Thymus (tissue), 11 donors: Measurements from ENCODE around the gene MADD. TPM values are rescaled to one million over a fixed set of nuclear protein-coding genes. Genes with fewer than 3 reads are reported as not detected.

ENCODE experiments used
- DNase-seq, 9 donors: peaks; one replicate each; pipeline ENCODE4 v3.0.0-alpha.2; 2013; ENCODE audit warnings: low spot score in 9 of 9, low read depth in 6 of 9, missing footprints in 1 of 9
- H3K27ac ChIP-seq, 2 donors: one replicate each; pipeline ENCODE4 v1.5.1; 2013; ENCODE audit warnings: control low read depth in 1 of 2, low read depth in 1 of 2, low read length in 1 of 2, mild to moderate bottlenecking in 1 of 2, moderate library complexity in 1 of 2
- H3K27me3 ChIP-seq, 2 donors: one replicate each; pipeline ENCODE4 v1.5.1; 2013; ENCODE audit warnings: low read length in 1 of 2; ENCODE audit not compliant: control insufficient read depth in 2 of 2, insufficient read depth in 1 of 2
- H3K36me3 ChIP-seq, 2 donors: one replicate each; pipeline ENCODE4 v1.5.1; 2013; ENCODE audit warnings: low read length in 1 of 2, mild to moderate bottlenecking in 1 of 2, moderate library complexity in 1 of 2; ENCODE audit not compliant: control insufficient read depth in 2 of 2, insufficient read depth in 2 of 2
- H3K4me1 ChIP-seq, 2 donors: one replicate each; pipeline ENCODE4 v1.5.1; 2013; ENCODE audit warnings: low read length in 2 of 2; ENCODE audit not compliant: control insufficient read depth in 2 of 2, insufficient read depth in 2 of 2
- H3K4me3 ChIP-seq, 2 donors: one replicate each; pipeline ENCODE4 v1.5.1; 2013; ENCODE audit warnings: low read length in 2 of 2, control low read depth in 1 of 2, mild to moderate bottlenecking in 1 of 2
- H3K9me3 ChIP-seq, 2 donors: one replicate each; pipeline ENCODE4 v1.5.1; 2013; ENCODE audit warnings: low read length in 1 of 2, mild to moderate bottlenecking in 1 of 2; ENCODE audit not compliant: control insufficient read depth in 2 of 2, insufficient read depth in 1 of 2
- WGBS: extraction: QIAGEN DNeasy Blood & Tissue Kit; methylation state at CpG from one replicate; pipeline ENCODE4 v1.1.7; 2013; 5-methylcytosine and 5-hydroxymethylcytosine counted together
- polyA plus RNA-seq: library from polyadenylated mRNA; stranded (reverse); fragments of 200-250 nt; gene quantifications from one replicate; pipeline ENCODE4 v1.2.3, GENCODE V29; 2013
- total RNA-seq: library from RNA; stranded (reverse); fragments of 120-200 nt; gene quantifications from one replicate; pipeline ENCODE4 v1.2.4, GENCODE V29; 2013
- donor health status: healthy.

MADD gene
- total and polyA plus RNA-seq, 2 donors = 17.0 to 26.0 TPM

GRCh38 chr11:47375546-47376085 lies 105.7 kb downstream of the MADD start:
- H3K27ac ChIP-seq = no peak overlapping the region
- no peaks in the 10 kb centered on the region for H3K36me3 ChIP-seq
- 96% methylated on average over 13 of the region's 13 CpGs for WGBS
- peaks cover 2 to 15% of the 10 kb centered on the region in 2 donors for H3K4me1 ChIP-seq
- DNase-seq = no peak
- H3K9me3 ChIP-seq = no peaks in the 10 kb centered on the region
- peaks cover 0 to 3% of the 10 kb centered on the region in 2 donors for H3K27me3 ChIP-seq
- no peak overlapping the region for H3K4me3 ChIP-seq

- no peaks in the 10 kb centered on the region for H3K36me3 ChIP-seq
- H3K4me3 ChIP-seq = peak overlapping the region in 1 of 2 donors; percentile 20
Observed at GRCh38 chr11:47376107-47376524, 106.2 kb downstream of the MADD start.

DNA sequence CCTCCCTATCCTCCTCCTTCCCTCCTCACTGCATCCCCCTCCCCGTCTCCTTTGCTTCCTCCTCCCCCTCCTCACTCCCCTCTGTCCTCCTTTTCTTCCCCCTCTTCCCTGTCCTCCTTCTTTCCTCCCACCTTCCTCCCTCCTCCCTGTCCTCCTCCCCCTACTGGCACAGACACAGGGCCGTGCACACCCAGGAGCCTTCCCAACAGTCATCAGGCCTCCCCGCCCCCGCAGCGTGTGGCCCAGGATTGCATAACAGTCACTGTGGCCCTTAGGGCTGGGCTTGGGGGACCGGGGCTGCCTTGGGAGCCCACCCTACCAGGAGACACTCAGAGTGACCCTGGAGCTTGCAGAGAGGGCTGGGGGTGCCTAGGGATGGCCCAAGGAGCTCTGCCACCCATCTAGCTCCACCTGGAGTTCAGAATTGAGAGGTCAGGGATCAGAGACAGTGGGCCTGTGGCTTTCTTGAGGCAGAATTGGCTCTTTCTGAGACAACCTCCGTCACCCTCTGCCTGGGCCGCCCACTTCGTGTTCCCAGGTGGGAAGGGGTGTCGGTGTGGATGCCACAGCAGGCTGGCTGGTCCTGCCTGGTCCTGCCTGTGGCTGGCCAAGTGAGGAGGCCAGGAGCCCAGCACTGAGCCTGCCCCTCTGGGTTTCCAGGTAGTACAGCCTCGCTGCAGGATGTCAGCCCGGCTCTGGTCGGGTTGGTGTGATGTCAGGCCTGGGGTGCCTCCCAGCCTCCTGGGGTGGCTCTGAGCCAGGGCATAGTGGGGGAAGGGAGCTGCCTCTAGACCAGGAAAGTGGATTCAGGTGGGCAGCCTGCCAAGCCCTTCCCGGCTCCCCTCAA lies 106.8 kb downstream of the MADD start:
- no peaks in the 10 kb centered on the region for H3K9me3 ChIP-seq
- WGBS = 44% methylated on average over 14 of the region's 14 CpGs
- H3K4me3 ChIP-seq = peak overlapping the region in 1 of 2 donors; percentile 34
- peaks cover 2 to 15% of the 10 kb centered on the region in 2 donors for H3K4me1 ChIP-seq
- H3K27me3 ChIP-seq = peaks cover 0 to 3% of the 10 kb centered on the region in 2 donors
- DNase-seq = no peak
- H3K27ac ChIP-seq = peak overlapping the region; percentile 3 to 18
- H3K36me3 ChIP-seq = no peaks in the 10 kb centered on the region

More at GRCh38 chr11:47376107-47376524, 106.2 kb downstream of the MADD start:
- 84% methylated on average over 8 of the region's 8 CpGs for WGBS
- Histone ChIP-seq H3K9me3 (no peaks in the 10 kb centered on the region), H3K4me1 (peaks cover 2 to 15% of the 10 kb centered on the region in 2 donors), H3K27me3 (peaks cover 0 to 3% of the 10 kb centered on the region in 2 donors), H3K27ac (no peak overlapping the region)
- no peak for DNase-seq

DNA sequence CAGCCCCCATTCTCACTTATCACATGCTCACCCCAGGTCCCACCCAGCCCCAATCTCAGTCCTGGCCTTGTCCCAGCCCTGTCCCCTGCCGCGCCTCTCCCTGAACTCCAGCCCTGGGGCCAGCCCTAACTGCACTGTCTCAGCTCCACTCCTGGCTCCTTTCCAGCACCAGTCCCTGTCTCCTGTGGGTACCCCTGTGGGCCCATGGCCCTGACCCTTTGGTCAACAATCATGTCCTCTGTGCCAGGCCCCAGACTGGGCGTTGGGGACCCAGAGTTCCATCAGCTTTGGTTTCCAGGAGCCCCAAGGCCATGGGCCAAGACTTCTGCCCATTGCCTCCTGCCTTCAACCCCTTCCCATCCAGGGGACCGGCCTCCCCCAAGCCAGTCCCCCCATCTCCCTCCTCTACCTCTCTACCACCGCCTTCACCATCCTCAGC lies 107.7 kb downstream of the MADD start:
- no peaks in the 10 kb centered on the region for H3K9me3 ChIP-seq
- peaks cover 0 to 3% of the 10 kb centered on the region in 2 donors for H3K27me3 ChIP-seq
- no peak for DNase-seq
- peak overlapping the region in 1 of 2 donors; percentile 34 for H3K4me3 ChIP-seq
- peak overlapping the region; percentile 10 to 17 for H3K27ac ChIP-seq
- peaks cover 2 to 15% of the 10 kb centered on the region in 2 donors for H3K4me1 ChIP-seq
- no peaks in the 10 kb centered on the region for H3K36me3 ChIP-seq
- WGBS = 47% methylated on average over 5 of the region's 5 CpGs

DNA sequence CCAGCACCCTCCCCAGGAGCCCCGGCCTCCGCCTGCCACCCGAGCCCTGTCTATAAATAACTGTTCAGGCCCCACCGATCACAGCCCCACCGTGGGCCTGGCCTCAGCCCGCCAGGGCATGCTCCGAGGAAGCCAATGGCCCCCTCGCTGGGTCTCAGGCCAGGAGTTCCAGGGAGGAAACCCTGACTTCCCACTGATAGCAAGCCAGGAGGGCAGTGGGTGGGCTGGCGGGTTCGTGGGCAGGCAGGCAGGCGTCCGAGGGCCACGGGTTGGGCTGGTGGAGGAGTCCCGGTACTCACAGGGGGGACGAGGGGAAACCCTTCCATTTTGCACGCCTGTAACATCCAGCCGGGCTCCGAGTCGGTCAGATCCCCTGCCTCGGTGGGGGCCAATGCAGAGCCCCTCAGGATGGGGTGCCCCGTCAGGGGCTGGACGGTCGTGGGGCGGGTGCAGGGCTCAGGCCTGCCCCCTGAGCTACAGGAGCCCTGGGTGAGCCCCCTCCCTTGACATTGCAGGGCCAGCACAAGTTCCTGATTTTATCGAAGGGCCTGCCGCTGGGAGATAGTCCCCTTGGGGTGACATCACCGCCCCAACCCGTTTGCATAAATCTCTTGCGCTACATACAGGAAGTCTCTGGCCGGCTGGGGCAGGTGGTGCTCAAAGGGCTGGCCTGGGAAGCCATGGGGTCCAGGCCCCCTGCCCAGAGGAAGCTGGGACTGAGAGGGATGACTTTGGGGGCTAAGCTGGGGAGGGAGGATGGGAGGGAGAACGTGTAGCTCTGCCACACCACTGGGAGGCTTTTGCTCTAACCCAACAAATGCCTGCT lies 108.3 kb downstream of the MADD start, which contains the start of gene SPI1:
TSS of gene SPI1 (minus strand) at position 538 of the 826 bp plus-strand sequence. CDS start at position 344, 194 bp downstream.
- WGBS = 22% methylated on average over 31 of the region's 31 CpGs
- Histone ChIP-seq H3K36me3 (no peaks in the 10 kb centered on the region), H3K27me3 (peaks cover 0 to 3% of the 10 kb centered on the region in 2 donors), H3K4me1 (peaks cover 2 to 15% of the 10 kb centered on the region in 2 donors), H3K27ac (peak within 1 kb of the TSS; percentile 56 to 64), H3K4me3 (peak within 1 kb of the TSS in 1 of 2 donors; percentile 34), H3K9me3 (no peaks in the 10 kb centered on the region)
- peak in 1 of 9 donors; percentile 55 for DNase-seq

DNA sequence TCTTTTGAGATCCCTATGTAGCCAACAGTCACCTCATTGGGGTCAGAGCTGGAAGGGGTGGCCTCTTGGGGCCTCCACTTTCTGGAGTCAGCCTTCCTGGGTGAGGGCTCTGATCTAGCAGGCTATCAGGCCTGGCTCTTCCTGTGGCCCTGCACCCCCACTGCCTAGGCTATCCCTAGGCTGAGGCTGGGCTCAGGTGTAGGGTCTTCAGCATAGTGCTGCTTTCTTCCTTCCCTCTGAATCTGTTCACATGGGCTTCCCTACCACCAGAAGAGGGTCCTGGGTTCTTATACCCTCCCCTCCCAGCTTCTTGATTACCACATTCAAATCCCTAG lies 108.9 kb downstream of the MADD start:
- DNase-seq = no peak
- Histone ChIP-seq H3K4me1 (peaks cover 2 to 15% of the 10 kb centered on the region in 2 donors), H3K27me3 (peaks cover 0 to 3% of the 10 kb centered on the region in 2 donors), H3K36me3 (no peaks in the 10 kb centered on the region), H3K27ac (peak overlapping the region; percentile 30 to 64), H3K9me3 (no peaks in the 10 kb centered on the region), H3K4me3 (peak overlapping the region in 1 of 2 donors; percentile 34)

DNA sequence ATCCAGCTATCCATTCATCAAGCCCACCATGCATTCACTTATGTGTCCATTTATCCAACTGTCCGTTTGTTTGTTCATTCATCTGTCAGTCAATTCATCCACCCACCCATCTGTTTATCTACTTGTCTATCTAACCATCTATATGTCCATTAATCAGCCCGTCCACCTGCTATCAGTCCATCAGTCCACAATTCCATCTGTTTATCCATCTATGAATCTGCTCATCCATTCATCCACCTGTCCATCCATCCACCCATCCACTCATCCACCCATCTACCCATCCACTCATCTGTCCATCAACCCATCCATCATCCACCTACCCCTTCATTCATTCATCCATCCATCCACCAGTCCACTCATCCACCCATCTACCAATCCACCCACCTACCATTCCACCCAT lies 109.4 kb downstream of the MADD start:
- no peaks in the 10 kb centered on the region for H3K36me3 ChIP-seq
- peaks cover 0 to 3% of the 10 kb centered on the region in 2 donors for H3K27me3 ChIP-seq
- no peaks in the 10 kb centered on the region for H3K9me3 ChIP-seq
- peaks cover 2 to 15% of the 10 kb centered on the region in 2 donors for H3K4me1 ChIP-seq
- H3K4me3 ChIP-seq = no peak overlapping the region
- no peak for DNase-seq
- 97% methylated on average over 2 of the region's 2 CpGs for WGBS
- H3K27ac ChIP-seq = no peak overlapping the region
